Erythroblast (primary cell): ENCODE results near the gene FBXO36.

Experiments
- GATA1 ChIP-seq: IDR thresholded peaks from 2 replicates; pipeline ENCODE4 v1.6.1; 2011; ENCODE audit warnings: low read depth, mild to moderate bottlenecking, control low read depth, low read length, moderate library complexity
- POLR2A ChIP-seq: IDR thresholded peaks from 2 replicates; pipeline ENCODE4 v1.6.1; 2011; ENCODE audit warnings: mild to moderate bottlenecking, low read length

DNA sequence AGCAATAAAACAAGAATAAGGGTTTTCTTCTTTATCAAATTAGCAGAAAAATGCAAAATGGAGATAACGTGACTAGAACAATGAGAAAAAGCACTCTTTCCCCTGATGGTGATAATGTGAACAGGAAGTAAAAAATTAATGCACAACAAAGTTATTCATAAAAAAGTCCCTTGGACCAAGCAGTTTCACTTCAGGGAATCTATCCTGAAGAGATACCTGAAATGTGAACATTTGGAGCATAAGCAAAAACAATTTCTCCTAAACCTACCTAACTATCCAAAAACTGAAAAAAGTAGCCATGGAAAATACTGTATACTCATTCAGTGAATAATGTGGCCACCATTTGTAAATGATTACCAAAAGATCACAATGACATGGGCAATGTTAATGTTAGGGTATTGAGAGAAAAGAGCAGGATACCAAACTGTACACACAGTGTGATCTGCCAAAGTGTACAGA lies 49.2 kb upstream of the FBXO36 start:
- TF ChIP-seq POLR2A (no peak), GATA1 (no peak)
